ENCODE measurements around the gene MAP4.

DNA sequence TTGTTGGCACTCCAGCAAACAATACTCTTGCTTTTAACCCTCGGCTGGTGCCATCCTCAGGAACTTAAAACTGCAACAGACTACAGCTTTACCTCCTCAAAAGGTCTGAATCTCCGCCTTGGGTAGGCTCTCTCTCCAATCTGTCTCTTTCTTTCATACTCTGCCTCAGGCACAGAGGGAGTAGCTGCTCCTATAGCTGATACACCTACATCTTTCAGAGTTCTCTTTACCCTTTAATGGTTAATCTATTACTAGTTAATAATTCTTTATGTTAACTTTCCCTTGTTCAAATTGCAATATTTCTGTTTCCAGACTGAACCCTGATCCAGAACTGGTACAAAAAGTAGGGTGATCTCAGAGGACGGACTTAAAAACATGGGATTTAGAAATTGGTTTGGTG lies 66.2 kb downstream of the MAP4 start:
- TF ChIP-seq EZH2phosphoT487 (IDR thresholded peaks at IDR 0.05; ENCODE audit: borderline replicate concordance, low read length) (no peak), EZH2 (IDR thresholded peaks at IDR 0.05; ENCODE audit: low read length, unreplicated experiment) (no peak)

Data from PC-3 (cell line).